ENCODE results near the gene ITSN2. TPM values are rescaled to one million over a fixed set of nuclear protein-coding genes. Genes with fewer than 3 reads are reported as not detected.

Gene ITSN2
- total RNA-seq, 4 donors from 2014 or later, result 57.9 to 79.7 (median 63.4) TPM

DNA sequence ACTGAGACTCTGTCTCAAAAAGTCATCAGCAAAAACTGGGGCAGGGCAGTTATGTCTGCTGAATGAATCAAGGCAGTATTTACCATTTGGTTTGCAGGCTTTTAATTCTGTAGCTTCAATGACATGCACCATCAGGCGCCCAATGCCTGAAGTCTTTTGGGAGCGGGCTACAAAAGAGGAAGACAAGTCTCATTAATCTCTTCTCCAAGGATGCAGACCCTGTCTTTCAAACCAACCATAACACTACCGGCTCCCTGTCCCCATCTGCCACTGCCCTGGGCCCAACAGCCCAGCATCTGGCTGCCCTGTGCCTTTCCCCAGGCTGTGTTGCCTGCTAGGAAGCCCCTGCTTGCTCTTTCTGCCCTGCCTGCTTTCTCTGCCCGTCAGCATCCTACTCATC lies 155.2 kb downstream of the ITSN2 start:
- Histone ChIP-seq H3K4me3 (no peak overlapping the region), H3K27me3 (no peaks in the 10 kb centered on the region), H3K9me3 (no peaks in the 10 kb centered on the region), H3K4me1 (no peaks in the 10 kb centered on the region), H3K36me3 (peaks cover 0 to 96% of the 10 kb centered on the region in 2 donors), H3K27ac (no peak overlapping the region)
- 80 to 89% methylated on average over 4 of the region's 4 CpGs for WGBS, 2 donors (ENCODE audit: low coverage in 1 of 2)
- no peak for TF ChIP-seq POLR2AphosphoS5 (IDR thresholded peaks at IDR 0.05)
- TF ChIP-seq, protein P1, sequence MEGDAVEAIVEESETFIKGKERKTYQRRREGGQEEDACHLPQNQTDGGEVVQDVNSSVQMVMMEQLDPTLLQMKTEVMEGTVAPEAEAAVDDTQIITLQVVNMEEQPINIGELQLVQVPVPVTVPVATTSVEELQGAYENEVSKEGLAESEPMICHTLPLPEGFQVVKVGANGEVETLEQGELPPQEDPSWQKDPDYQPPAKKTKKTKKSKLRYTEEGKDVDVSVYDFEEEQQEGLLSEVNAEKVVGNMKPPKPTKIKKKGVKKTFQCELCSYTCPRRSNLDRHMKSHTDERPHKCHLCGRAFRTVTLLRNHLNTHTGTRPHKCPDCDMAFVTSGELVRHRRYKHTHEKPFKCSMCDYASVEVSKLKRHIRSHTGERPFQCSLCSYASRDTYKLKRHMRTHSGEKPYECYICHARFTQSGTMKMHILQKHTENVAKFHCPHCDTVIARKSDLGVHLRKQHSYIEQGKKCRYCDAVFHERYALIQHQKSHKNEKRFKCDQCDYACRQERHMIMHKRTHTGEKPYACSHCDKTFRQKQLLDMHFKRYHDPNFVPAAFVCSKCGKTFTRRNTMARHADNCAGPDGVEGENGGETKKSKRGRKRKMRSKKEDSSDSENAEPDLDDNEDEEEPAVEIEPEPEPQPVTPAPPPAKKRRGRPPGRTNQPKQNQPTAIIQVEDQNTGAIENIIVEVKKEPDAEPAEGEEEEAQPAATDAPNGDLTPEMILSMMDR (IDR thresholded peaks at IDR 0.05), result no peak
- no peak for TF ChIP-seq EP300 (IDR thresholded peaks at IDR 0.05)
- no peak for TF ChIP-seq POLR2A (IDR thresholded peaks at IDR 0.05)
- no peak for ATAC-seq

DNA sequence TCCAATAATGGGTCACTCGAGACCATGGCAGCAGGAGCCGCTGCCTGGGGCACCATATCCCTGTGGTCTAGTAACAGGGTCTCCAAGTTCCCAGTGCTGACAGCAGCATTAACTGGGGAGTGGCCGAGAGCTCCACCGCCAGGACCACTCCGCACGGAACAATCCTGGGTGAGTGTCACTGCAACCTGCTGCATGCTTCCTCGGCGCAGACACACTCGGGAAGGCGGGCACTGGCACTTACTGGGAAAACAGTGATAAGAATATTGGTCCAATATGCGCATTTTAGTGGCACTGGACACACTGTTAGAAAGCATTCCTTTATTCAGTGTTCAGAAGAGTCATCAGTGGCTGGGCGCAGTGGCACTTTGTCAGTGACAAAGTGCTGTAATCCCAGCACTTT lies 155.8 kb downstream of the ITSN2 start:
- WGBS, 2 donors (ENCODE audit: low coverage in 1 of 2), result 80 to 94% methylated on average over 1 to 6 of the region's 12 CpGs
- no peaks in the 10 kb centered on the region for H3K9me3 ChIP-seq
- H3K4me3 ChIP-seq, result no peak overlapping the region
- no peak for TF ChIP-seq POLR2A (IDR thresholded peaks at IDR 0.05)
- TF ChIP-seq POLR2AphosphoS5 (IDR thresholded peaks at IDR 0.05), result no peak
- TF ChIP-seq EP300 (IDR thresholded peaks at IDR 0.05), result no peak
- TF ChIP-seq, protein P1 (IDR thresholded peaks at IDR 0.05), result no peak
- H3K36me3 ChIP-seq, result peaks cover 0 to 95% of the 10 kb centered on the region in 2 donors
- H3K4me1 ChIP-seq, result no peaks in the 10 kb centered on the region
- no peak overlapping the region for H3K27ac ChIP-seq
- ATAC-seq, result no peak
- no peaks in the 10 kb centered on the region for H3K27me3 ChIP-seq

DNA sequence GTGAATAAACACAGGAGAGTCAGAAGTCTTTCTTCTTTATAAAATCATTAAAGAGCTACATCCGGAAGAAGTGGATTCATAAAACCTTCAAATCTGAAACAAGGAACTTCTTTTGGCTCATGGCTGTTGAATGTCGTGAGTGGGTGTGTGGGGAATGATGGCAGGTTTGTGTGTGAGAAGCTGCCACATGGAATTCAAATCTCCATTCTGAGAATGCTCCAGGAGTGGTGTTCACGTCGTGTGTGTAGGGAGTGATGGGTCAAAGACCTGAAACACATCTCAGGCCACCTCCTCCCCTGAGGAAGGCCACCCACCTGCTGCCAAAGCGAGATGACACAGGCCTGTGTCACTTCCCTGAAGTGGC lies 156.6 kb downstream of the ITSN2 start:
- no peak for ATAC-seq
- TF ChIP-seq, protein P1 (IDR thresholded peaks at IDR 0.05), result no peak
- no peak for TF ChIP-seq POLR2AphosphoS5 (IDR thresholded peaks at IDR 0.05)
- TF ChIP-seq POLR2A (IDR thresholded peaks at IDR 0.05), result no peak
- TF ChIP-seq EP300 (IDR thresholded peaks at IDR 0.05), result no peak
- WGBS, 2 donors (ENCODE audit: low coverage in 1 of 2), result 52 to 60% methylated on average over 1 to 4 of the region's 5 CpGs
- no peaks in the 10 kb centered on the region for H3K27me3 ChIP-seq
- no peaks in the 10 kb centered on the region for H3K9me3 ChIP-seq
- H3K27ac ChIP-seq, result no peak overlapping the region
- H3K4me1 ChIP-seq, result no peaks in the 10 kb centered on the region
- no peak overlapping the region for H3K4me3 ChIP-seq
- peaks cover 0 to 87% of the 10 kb centered on the region in 2 donors for H3K36me3 ChIP-seq

DNA sequence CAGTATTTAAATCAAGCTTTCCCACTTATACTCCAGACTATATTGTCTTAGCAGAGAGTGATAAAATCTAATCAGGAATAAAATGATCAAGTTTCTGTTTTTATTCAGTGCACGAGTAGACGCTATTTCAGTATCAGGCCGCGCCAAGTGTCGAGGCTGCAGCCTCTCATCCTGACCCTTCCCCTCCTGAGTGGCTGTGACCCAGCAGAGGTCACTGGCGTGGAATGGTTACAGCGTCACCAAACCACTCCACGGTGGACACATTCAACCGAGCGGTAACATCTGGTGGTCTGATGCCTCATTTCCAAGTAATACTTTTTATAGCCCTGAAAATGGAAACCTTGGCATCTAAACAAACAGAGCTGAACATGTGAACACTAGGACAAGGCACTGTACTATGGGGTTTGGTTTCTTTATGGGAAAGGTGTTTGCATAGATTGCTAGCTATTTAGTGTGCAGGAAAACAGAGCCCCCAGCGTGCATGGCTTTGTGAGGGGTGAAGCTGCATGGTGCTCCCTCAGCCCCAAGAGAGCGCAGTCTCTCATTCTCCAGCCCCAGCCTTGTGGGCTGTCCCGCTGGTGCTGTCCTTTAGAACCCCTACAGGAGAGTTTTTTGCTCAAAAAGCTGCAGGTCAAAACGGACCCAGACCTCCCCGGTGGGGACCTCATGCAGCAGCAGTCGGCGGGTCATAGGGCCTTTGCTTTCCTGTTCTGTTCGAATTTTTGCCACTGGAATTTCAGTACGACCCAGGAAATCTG lies 157.1 kb downstream of the ITSN2 start:
- no peaks in the 10 kb centered on the region for H3K27me3 ChIP-seq
- peaks cover 0 to 82% of the 10 kb centered on the region in 2 donors for H3K36me3 ChIP-seq
- WGBS, 2 donors (ENCODE audit: low coverage in 1 of 2), result 59 to 66% methylated on average over 8 to 16 of the region's 19 CpGs
- TF ChIP-seq POLR2AphosphoS5 (IDR thresholded peaks at IDR 0.05), result no peak
- TF ChIP-seq EP300 (IDR thresholded peaks at IDR 0.05), result no peak
- TF ChIP-seq, protein P1 (IDR thresholded peaks at IDR 0.05), result no peak
- TF ChIP-seq POLR2A (IDR thresholded peaks at IDR 0.05), result no peak
- H3K4me3 ChIP-seq, result no peak overlapping the region
- H3K27ac ChIP-seq, result no peak overlapping the region
- no peaks in the 10 kb centered on the region for H3K9me3 ChIP-seq
- no peaks in the 10 kb centered on the region for H3K4me1 ChIP-seq
- no peak for ATAC-seq

DNA sequence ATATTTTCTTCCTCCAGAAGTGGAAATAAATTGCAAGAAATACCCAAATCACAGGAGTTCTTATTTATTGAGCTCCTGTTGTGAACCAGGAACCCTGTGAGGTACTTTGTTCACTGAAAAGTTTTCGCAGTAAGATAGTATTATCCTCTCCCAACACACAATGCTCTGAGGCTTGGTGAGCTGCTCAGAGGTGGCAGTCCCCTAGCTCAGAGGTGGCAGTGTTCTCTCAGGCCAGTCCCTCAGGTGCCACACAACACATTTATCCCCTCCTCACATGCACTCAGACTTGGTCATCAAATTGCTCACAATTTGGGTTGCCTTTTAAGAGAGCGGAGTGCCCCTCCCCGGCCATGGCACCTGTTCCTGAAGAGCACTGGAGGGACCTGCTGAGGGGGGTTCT lies 159.5 kb downstream of the ITSN2 start:
- peaks cover 0 to 58% of the 10 kb centered on the region in 2 donors for H3K36me3 ChIP-seq
- H3K4me1 ChIP-seq, result no peaks in the 10 kb centered on the region
- H3K9me3 ChIP-seq, result no peaks in the 10 kb centered on the region
- no peak for ATAC-seq
- H3K4me3 ChIP-seq, result no peak overlapping the region
- 100% methylated on average over 1 of the region's 3 CpGs for WGBS, 2 donors (ENCODE audit: low coverage in 1 of 2)
- H3K27ac ChIP-seq, result no peak overlapping the region
- TF ChIP-seq POLR2A (IDR thresholded peaks at IDR 0.05), result no peak
- no peak for TF ChIP-seq EP300 (IDR thresholded peaks at IDR 0.05)
- TF ChIP-seq, protein P1 (IDR thresholded peaks at IDR 0.05), result no peak
- no peak for TF ChIP-seq POLR2AphosphoS5 (IDR thresholded peaks at IDR 0.05)
- no peaks in the 10 kb centered on the region for H3K27me3 ChIP-seq
